ENCODE data around the gene DMWD.

Gene DMWD

GRCh38 chr19:45785097-45785496 is 7.5 kb downstream of the DMWD start:
- no peak for DNase-seq (ENCODE audit: extremely low read depth, low read depth)
- TF ChIP-seq CTCF (IDR thresholded peaks at IDR 0.05; ENCODE audit: low read depth, low read length) = no peak

GRCh38 chr19:45784096-45784495 is 8.5 kb downstream of the DMWD start:
- no peak for TF ChIP-seq CTCF (IDR thresholded peaks at IDR 0.05; ENCODE audit: low read depth, low read length)
- DNase-seq (ENCODE audit: extremely low read depth, low read depth) = no peak

- peak; percentile 8 for TF ChIP-seq CTCF (IDR thresholded peaks at IDR 0.05; ENCODE audit: low read depth, low read length)
- DNase-seq (ENCODE audit: extremely low read depth, low read depth) = no peak
Measured at GRCh38 chr19:45782820-45783785, 9.5 kb downstream of the DMWD start.

- no peak for TF ChIP-seq CTCF (IDR thresholded peaks at IDR 0.05; ENCODE audit: low read depth, low read length)
- DNase-seq (ENCODE audit: extremely low read depth, low read depth) = no peak
Measured at GRCh38 chr19:45782162-45782691, 10.4 kb downstream of the DMWD start, which contains the start of gene DMPK. TSS of gene DMPK (minus strand) at chr19:45782490. CDS start at chr19:45782352, 138 bp downstream.

- DNase-seq (ENCODE audit: extremely low read depth, low read depth) = no peak
- TF ChIP-seq CTCF (IDR thresholded peaks at IDR 0.05; ENCODE audit: low read depth, low read length) = no peak
Measured at GRCh38 chr19:45781214-45782161, 11.2 kb downstream of the DMWD start.

- no peak for TF ChIP-seq CTCF (IDR thresholded peaks at IDR 0.05; ENCODE audit: low read depth, low read length)
- DNase-seq (ENCODE audit: extremely low read depth, low read depth) = no peak
Measured at GRCh38 chr19:45780448-45781213, 12.0 kb downstream of the DMWD start.

Measured in AG09319 (cell line).